22Rv1 (cell line): Measurements from ENCODE around the gene PTGR3.

ENCODE experiments used
- H3K27ac ChIP-seq: fragments of 450-650 bp; 2 replicates; pipeline ENCODE4 v1.5.1; 2017
- CTCF ChIP-seq: fragments of 450-650 bp; IDR thresholded peaks from 2 replicates; pipeline ENCODE4 v1.5.1; 2017; ENCODE audit warnings: mild to moderate bottlenecking
- ZFX ChIP-seq: fragments of 450-650 bp; IDR thresholded peaks from 2 replicates; pipeline ENCODE4 v1.6.1; 2017; ENCODE audit warnings: antibody characterized with exemption, borderline replicate concordance

Gene PTGR3

GRCh38 chr18:75251466-75251865 is 42.5 kb upstream of the PTGR3 start:
- no peak for TF ChIP-seq ZFX
- no peak overlapping the region for H3K27ac ChIP-seq

GRCh38 chr18:75250471-75250821 is 41.5 kb upstream of the PTGR3 start:
- no peak for TF ChIP-seq ZFX
- TF ChIP-seq CTCF: no peak
- H3K27ac ChIP-seq: no peak overlapping the region

GRCh38 chr18:75249672-75250470 is 40.9 kb upstream of the PTGR3 start:
- TF ChIP-seq CTCF: no peak
- no peak for TF ChIP-seq ZFX
- no peak overlapping the region for H3K27ac ChIP-seq

- no peak for TF ChIP-seq CTCF
- H3K27ac ChIP-seq: no peak overlapping the region
Measured at GRCh38 chr18:75249175-75249518, 40.2 kb upstream of the PTGR3 start.

- no peak overlapping the region for H3K27ac ChIP-seq
- no peak for TF ChIP-seq CTCF
- no peak for TF ChIP-seq ZFX
Measured at GRCh38 chr18:75248426-75249174, 39.7 kb upstream of the PTGR3 start.

GRCh38 chr18:75247611-75248421 is 38.9 kb upstream of the PTGR3 start:
- no peak overlapping the region for H3K27ac ChIP-seq
- no peak for TF ChIP-seq CTCF
- no peak for TF ChIP-seq ZFX

- TF ChIP-seq ZFX: no peak
- no peak for TF ChIP-seq CTCF
- no peak overlapping the region for H3K27ac ChIP-seq
Measured at GRCh38 chr18:75246721-75247610, 38.0 kb upstream of the PTGR3 start.
